Sigmoid colon (tissue), 7 donors: ENCODE data around the gene PDE1C. TPM values are rescaled to one million over a fixed set of nuclear protein-coding genes. Genes with fewer than 3 reads are reported as not detected.

Experiments
- DNase-seq: peaks from one replicate; pipeline ENCODE4 v3.0.0-alpha.2; 2019
- H3K27ac ChIP-seq, 4 donors: fragments of 200-600 bp; sonication (generic); one replicate each; pipeline ENCODE4 v1.5.1; 2016 to 2019; ENCODE audit warnings: mild to moderate bottlenecking in 1 of 4
- H3K27me3 ChIP-seq, 3 donors: fragments of 200-600 bp; sonication (generic); one replicate each; pipeline ENCODE4 v1.5.1; 2019; ENCODE audit warnings: mild to moderate bottlenecking in 1 of 3
- H3K36me3 ChIP-seq, 4 donors: fragments of 200-600 bp; sonication (generic); one replicate each; pipeline ENCODE4 v1.5.1; 2016 to 2019
- H3K4me1 ChIP-seq, 4 donors: fragments of 200-600 bp; sonication (generic); one replicate each; pipeline ENCODE4 v1.5.1; 2017 to 2019
- H3K4me3 ChIP-seq, 4 donors: fragments of 200-600 bp; sonication (generic); one replicate each; pipeline ENCODE4 v1.5.1; 2017 to 2019; ENCODE audit warnings: mild to moderate bottlenecking in 2 of 4, moderate library complexity in 1 of 4
- H3K9me3 ChIP-seq, 4 donors: fragments of 200-600 bp in 3 of 4; sonication (generic) in 3 of 4; one replicate each; pipeline versions ENCODE4 v1.5.1 to v1.6.1; 2013 to 2019
- EP300 ChIP-seq, 4 donors: sonication (generic); formaldehyde crosslinking; IDR thresholded peaks; one replicate each; pipeline ENCODE4 v1.6.1; 2017; ENCODE audit warnings: antibody characterized with exemption in 4 of 4
- POLR2A ChIP-seq, 2 donors: fragments of 450-650 bp; IDR thresholded peaks; one replicate each; pipeline ENCODE4 v1.6.1; 2016; ENCODE audit warnings: antibody characterized with exemption in 2 of 2, mild to moderate bottlenecking in 2 of 2, moderate library complexity in 2 of 2
- POLR2AphosphoS5 ChIP-seq, 4 donors: sonication (generic); formaldehyde crosslinking; IDR thresholded peaks; one replicate each; pipeline ENCODE4 v1.6.1; 2017; ENCODE audit warnings: antibody characterized with exemption in 4 of 4
- WGBS, 2 donors: extraction: QIAGEN DNeasy Blood & Tissue Kit; methylation state at CpG; one replicate each; pipeline ENCODE4 v1.1.7; 2013; 5-methylcytosine and 5-hydroxymethylcytosine counted together
- intact Hi-C: fragments of 100-400 bp; cut with DNase I; formaldehyde crosslinking; loops from one replicate; pipeline ENCODE4 v1.15.1; 2023
- polyA plus RNA-seq, 3 donors: library from polyadenylated mRNA; stranded (reverse); fragments of 200-250 nt; gene quantifications; one replicate each; pipeline ENCODE4 v1.2.3, GENCODE V29; 2013
- total RNA-seq, 4 donors: library from RNA; depleted of rRNA; stranded (reverse); fragments of >200 nt; gene quantifications; one replicate each; pipeline ENCODE4 v1.1.0, GENCODE V29; 2016
- TF ChIP-seq, protein P1 (sequence below), 4 experiments: fragments of 450-650 bp in 3 of 4; fragments of 200-600 bp in 1 of 4; IDR thresholded peaks; one replicate each; pipeline ENCODE4 v1.5.1; 2016 to 2019; ENCODE audit warnings: antibody characterized with exemption in 4 of 4, mild to moderate bottlenecking in 3 of 4, moderate library complexity in 2 of 4
- donor health status: healthy with polysubstance abuse.
- donor health status: Bipolar disorder and iron deficiency.
- donor health status: healthy.

Gene PDE1C
- total and polyA plus RNA-seq, 7 donors: under 0.01 to 19.4 (median 5.9) TPM

DNA sequence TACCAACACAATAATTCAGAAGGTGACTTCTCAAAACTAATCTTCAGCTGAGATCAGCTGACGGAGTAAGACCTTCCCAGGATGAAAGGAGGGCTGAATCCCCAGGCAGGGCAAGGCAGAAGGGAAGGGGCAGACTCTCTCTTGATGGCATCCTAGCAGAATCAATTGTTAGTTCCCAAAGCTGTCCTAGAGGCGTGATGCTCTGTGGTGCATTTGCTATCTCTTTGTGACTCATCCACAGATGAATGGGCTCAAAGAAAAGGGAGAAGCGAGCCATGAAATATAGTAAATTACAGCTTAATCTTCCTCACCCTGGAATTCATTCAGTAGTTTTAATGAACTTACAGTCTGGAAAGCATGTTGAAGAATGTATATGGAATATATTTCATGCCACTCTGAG, 37.2 kb downstream of the PDE1C start:
- no peak for DNase-seq
- no peaks in the 10 kb centered on the region for H3K27me3 ChIP-seq
- WGBS, 2 donors: 93 to 94% methylated on average over 3 of the region's 3 CpGs
- no peaks in the 10 kb centered on the region for H3K4me1 ChIP-seq
- H3K27ac ChIP-seq: no peak overlapping the region
- no peak overlapping the region for H3K4me3 ChIP-seq
- no peaks in the 10 kb centered on the region for H3K9me3 ChIP-seq
- H3K36me3 ChIP-seq: no peaks in the 10 kb centered on the region
- intact Hi-C loops: no loop called here
- TF ChIP-seq POLR2AphosphoS5 (IDR thresholded peaks at IDR 0.05) (no peak), POLR2A (IDR thresholded peaks at IDR 0.05) (no peak), EP300 (IDR thresholded peaks at IDR 0.05) (no peak)
- TF ChIP-seq, protein P1, sequence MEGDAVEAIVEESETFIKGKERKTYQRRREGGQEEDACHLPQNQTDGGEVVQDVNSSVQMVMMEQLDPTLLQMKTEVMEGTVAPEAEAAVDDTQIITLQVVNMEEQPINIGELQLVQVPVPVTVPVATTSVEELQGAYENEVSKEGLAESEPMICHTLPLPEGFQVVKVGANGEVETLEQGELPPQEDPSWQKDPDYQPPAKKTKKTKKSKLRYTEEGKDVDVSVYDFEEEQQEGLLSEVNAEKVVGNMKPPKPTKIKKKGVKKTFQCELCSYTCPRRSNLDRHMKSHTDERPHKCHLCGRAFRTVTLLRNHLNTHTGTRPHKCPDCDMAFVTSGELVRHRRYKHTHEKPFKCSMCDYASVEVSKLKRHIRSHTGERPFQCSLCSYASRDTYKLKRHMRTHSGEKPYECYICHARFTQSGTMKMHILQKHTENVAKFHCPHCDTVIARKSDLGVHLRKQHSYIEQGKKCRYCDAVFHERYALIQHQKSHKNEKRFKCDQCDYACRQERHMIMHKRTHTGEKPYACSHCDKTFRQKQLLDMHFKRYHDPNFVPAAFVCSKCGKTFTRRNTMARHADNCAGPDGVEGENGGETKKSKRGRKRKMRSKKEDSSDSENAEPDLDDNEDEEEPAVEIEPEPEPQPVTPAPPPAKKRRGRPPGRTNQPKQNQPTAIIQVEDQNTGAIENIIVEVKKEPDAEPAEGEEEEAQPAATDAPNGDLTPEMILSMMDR (IDR thresholded peaks at IDR 0.05): no peak

DNA sequence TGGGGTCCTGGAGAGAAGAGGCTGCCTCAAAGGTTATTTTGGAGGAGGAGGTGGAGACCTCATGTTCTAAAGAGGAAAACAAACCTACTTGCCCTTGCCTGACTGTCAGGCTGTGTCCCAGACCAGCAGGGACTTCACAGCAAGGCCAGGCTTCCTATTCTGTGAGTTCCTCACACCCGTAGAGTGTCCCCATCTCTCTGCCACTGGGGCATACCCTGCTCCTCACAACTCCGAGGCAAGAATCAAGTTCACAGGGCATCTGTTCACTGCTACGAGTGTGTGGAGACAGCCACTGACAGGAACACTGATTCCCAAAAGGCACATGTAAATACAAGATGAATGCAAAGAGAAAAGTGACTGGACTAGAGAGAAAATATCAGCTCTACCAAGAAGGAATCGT, 38.0 kb downstream of the PDE1C start:
- no peak for TF ChIP-seq POLR2AphosphoS5 (IDR thresholded peaks at IDR 0.05)
- no peaks in the 10 kb centered on the region for H3K9me3 ChIP-seq
- H3K4me1 ChIP-seq: no peaks in the 10 kb centered on the region
- WGBS, 2 donors: 88 to 94% methylated on average over 4 of the region's 4 CpGs
- no peaks in the 10 kb centered on the region for H3K36me3 ChIP-seq
- H3K27ac ChIP-seq: no peak overlapping the region
- H3K4me3 ChIP-seq: no peak overlapping the region
- H3K27me3 ChIP-seq: no peaks in the 10 kb centered on the region
- intact Hi-C loops: no loop called here
- DNase-seq: no peak

DNA sequence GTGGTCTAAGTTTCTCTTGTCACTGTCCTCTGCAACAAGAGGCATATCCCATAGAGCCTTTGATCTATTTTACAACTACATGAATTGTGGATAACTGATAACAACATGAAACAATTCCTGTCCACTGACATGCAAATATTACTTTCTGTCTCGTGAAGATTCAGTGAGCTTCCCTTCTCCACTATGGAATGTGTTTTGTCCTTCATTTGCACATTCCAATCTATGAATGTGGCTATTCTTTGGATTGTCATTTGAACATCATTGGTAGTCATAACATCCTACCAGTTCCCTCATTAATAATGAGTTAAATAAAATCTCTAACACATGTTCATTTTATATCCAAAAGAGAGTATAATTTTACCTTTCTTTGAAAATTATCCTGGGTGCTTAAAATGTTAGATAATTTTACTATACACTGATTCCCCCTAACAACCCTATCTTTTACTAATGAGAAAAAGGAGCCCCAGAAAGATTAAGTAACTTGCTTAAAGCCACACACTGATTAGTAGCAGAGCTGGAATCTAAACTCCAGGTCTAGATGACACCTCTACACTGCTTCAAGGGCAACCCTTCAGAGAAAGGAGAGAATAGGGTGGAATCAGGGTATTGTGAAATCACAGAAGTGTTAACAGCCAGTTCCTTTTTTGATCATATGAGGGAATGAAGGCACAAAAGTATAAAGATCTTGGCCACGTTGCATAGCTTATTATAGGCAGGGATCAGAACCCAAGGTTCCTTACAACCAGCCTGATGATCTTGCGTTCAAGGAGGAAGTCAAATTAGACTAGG, 39.1 kb downstream of the PDE1C start:
- intact Hi-C loops: no loop called here

DNA sequence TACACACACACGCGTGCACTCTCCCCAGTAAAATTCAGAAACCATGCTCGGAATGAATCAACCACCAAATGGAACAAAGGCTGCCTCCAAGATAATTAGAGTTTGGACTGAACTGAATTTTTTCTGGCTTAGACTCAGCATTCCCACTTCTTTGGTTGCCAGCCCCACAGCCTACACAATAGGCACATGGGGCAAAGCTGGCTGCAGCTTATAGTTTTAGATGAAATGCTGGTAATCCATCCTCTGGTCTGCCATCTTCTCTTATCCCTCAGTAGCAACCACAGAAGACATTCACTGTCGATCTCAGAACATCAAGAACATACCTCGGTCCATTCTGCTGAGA, 44.2 kb downstream of the PDE1C start:
- TF ChIP-seq POLR2AphosphoS5 (IDR thresholded peaks at IDR 0.05): no peak
- Histone ChIP-seq H3K4me1 (no peaks in the 10 kb centered on the region), H3K27ac (no peak overlapping the region), H3K27me3 (no peaks in the 10 kb centered on the region), H3K36me3 (no peaks in the 10 kb centered on the region), H3K4me3 (no peak overlapping the region), H3K9me3 (no peaks in the 10 kb centered on the region)
- WGBS, 2 donors: 94 to 97% methylated on average over 5 of the region's 5 CpGs
- no peak for DNase-seq
- intact Hi-C loops: no loop called here

More for the DNA sequence above, 39.1 kb downstream of the PDE1C start:
- 65 to 74% methylated on average over 3 of the region's 3 CpGs for WGBS, 2 donors
- no peak for DNase-seq
- no peaks in the 10 kb centered on the region for H3K36me3 ChIP-seq
- no peak overlapping the region for H3K4me3 ChIP-seq
- no peak overlapping the region for H3K27ac ChIP-seq
- no peaks in the 10 kb centered on the region for H3K4me1 ChIP-seq
- H3K27me3 ChIP-seq: no peaks in the 10 kb centered on the region
- H3K9me3 ChIP-seq: no peaks in the 10 kb centered on the region
- TF ChIP-seq POLR2A (IDR thresholded peaks at IDR 0.05) (no peak), POLR2AphosphoS5 (IDR thresholded peaks at IDR 0.05) (no peak), EP300 (IDR thresholded peaks at IDR 0.05) (no peak)
- TF ChIP-seq, protein P1 (IDR thresholded peaks at IDR 0.05): no peak

DNA sequence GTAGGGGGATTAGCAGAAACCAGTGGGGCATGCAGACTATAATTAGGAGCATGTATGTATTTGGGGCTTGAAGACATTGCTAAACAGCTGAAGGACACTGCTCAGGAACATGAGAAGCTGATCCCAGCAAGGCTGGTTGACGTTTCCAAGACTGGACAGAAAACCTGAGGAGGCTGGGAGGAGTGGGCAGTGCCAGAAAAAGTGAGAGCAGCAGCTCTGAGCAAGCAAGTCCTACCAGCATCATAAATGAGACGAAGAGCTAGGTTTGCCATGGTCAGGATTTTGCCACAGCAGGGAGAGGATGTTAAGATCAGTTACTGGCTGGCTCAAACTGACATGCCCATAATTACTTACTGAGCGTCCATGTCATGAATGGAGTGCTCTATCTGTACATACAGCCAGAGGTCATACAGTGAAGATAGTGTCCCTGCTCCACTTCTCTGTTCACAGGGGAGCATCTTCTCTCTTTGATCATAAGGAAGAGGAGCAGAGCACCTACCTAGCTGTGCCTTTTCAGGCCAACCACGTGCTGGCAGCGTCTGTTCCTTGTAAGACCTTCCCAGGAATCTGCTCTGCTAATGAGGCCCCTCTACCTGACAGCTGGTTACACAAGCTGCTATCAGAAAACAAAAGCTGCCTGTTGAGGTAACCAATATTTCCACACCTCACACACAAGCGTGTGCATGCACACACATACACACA, 44.7 kb downstream of the PDE1C start:
- no peak for DNase-seq
- Histone ChIP-seq H3K4me1 (no peaks in the 10 kb centered on the region), H3K9me3 (no peaks in the 10 kb centered on the region), H3K27ac (no peak overlapping the region), H3K4me3 (no peak overlapping the region), H3K27me3 (no peaks in the 10 kb centered on the region), H3K36me3 (no peaks in the 10 kb centered on the region)
- intact Hi-C loops: no loop called here
- TF ChIP-seq EP300 (IDR thresholded peaks at IDR 0.05) (no peak), POLR2AphosphoS5 (IDR thresholded peaks at IDR 0.05) (no peak), POLR2A (IDR thresholded peaks at IDR 0.05) (no peak)
- TF ChIP-seq, protein P1 (IDR thresholded peaks at IDR 0.05): no peak
- 84 to 89% methylated on average over 6 of the region's 6 CpGs for WGBS, 2 donors
